Measurements from ENCODE around the gene PLA2G3.

PLA2G3 gene

DNA sequence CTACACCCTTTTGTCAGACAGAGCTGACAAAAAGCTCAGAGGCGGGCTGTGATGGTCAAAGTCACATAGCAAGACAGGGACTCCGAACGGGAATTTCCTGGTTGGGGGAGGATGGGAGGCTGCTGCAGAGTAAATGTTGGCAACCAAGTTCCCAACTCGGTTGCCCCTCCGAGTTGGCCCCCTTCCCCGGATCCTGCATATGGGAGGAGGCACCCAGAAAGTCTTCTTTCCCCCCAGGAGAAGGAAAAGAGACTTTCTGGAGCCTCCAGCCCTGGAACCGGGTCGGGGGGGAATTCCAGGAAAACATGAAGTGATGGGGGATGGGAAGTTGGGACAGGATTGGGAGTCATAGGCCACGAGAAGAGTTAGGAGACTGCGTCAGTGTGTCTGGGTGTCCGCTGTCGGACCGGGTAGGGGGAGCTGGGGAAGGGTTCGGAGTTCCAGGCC lies 33.6 kb downstream of the PLA2G3 start:
- TF ChIP-seq, protein P1, sequence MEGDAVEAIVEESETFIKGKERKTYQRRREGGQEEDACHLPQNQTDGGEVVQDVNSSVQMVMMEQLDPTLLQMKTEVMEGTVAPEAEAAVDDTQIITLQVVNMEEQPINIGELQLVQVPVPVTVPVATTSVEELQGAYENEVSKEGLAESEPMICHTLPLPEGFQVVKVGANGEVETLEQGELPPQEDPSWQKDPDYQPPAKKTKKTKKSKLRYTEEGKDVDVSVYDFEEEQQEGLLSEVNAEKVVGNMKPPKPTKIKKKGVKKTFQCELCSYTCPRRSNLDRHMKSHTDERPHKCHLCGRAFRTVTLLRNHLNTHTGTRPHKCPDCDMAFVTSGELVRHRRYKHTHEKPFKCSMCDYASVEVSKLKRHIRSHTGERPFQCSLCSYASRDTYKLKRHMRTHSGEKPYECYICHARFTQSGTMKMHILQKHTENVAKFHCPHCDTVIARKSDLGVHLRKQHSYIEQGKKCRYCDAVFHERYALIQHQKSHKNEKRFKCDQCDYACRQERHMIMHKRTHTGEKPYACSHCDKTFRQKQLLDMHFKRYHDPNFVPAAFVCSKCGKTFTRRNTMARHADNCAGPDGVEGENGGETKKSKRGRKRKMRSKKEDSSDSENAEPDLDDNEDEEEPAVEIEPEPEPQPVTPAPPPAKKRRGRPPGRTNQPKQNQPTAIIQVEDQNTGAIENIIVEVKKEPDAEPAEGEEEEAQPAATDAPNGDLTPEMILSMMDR (IDR thresholded peaks at IDR 0.05; ENCODE audit: low read depth, low read length), result no peak
- H3K27me3 ChIP-seq (ENCODE audit: insufficient read depth, low read depth, severe bottlenecking), result no peaks in the 10 kb centered on the region
- H3K4me3 ChIP-seq (ENCODE audit: low read depth, low read length), result no peak overlapping the region
- H3K27ac ChIP-seq, result no peak overlapping the region
- H3K36me3 ChIP-seq, result peaks cover 6% of the 10 kb centered on the region
- H3K9me3 ChIP-seq (ENCODE audit: severe bottlenecking), result no peaks in the 10 kb centered on the region
- DNase-seq, result no peak

DNA sequence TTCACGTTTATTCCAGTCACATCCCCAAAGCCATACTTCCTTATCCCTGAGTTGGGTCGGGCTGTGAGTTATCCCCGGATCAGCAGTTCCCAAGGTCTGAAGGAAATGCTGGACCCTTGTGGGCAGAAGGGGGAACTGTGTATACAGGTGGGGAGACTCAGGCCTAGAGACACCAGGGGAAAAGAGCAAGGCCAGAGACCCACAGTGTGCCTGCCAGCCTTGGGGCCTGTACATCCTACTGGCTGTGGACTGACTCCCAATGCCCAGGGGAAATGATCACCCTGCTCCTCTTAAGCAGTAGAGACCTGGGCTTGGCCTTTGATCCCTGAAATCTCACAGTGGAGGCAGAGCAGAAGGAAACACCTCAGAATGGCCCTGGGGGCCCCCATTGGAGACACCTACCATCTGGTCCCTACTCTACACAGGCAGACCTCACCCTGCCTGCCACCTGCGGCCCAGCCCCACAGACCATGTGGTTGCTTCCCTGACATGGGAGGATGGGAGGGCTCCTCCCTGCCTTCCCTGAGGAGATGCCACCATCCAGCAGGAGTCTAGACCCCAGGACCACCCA lies 34.2 kb downstream of the PLA2G3 start:
- Histone ChIP-seq H3K36me3 (peaks cover 8% of the 10 kb centered on the region), H3K4me3 (ENCODE audit: low read depth, low read length) (no peak overlapping the region), H3K27ac (no peak overlapping the region), H3K9me3 (ENCODE audit: severe bottlenecking) (no peaks in the 10 kb centered on the region), H3K27me3 (ENCODE audit: insufficient read depth, low read depth, severe bottlenecking) (no peaks in the 10 kb centered on the region)
- TF ChIP-seq, protein P1 (IDR thresholded peaks at IDR 0.05; ENCODE audit: low read depth, low read length), result no peak
- no peak for DNase-seq

DNA sequence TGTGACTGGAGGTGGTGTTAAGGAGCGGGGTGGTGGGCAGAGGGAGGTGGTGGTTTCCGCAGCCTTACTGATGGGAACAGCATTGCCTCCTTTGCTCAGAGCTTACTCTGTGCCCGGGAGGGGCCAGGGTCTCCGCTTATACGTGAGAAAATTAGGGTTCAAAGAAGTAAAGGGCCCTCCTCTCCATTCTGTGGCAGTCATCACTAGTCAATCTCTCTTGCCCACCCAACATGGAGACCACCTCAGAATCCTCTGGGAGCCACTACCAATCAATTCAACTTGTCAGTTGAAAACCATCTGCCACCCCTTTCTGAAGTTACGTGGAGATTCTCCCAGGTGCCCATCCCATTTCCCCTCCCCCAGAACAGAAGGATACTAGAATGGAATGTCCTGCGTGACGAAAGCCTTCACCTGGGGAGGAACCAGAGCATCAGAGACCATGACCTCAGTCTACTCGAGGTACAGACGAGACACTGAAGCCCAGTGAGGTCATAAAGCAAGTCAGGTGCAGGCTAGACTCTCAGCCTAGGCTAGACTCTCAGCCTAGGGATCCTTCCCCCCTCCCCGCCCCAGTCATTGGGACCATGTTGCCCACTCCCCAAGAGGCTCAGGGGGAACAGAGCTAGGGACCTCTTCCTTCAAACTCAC lies 34.9 kb downstream of the PLA2G3 start:
- DNase-seq, result no peak
- TF ChIP-seq, protein P1 (IDR thresholded peaks at IDR 0.05; ENCODE audit: low read depth, low read length), result no peak
- Histone ChIP-seq H3K4me3 (ENCODE audit: low read depth, low read length) (no peak overlapping the region), H3K9me3 (ENCODE audit: severe bottlenecking) (no peaks in the 10 kb centered on the region), H3K27me3 (ENCODE audit: insufficient read depth, low read depth, severe bottlenecking) (no peaks in the 10 kb centered on the region), H3K36me3 (peaks cover 8% of the 10 kb centered on the region), H3K27ac (no peak overlapping the region)

DNA sequence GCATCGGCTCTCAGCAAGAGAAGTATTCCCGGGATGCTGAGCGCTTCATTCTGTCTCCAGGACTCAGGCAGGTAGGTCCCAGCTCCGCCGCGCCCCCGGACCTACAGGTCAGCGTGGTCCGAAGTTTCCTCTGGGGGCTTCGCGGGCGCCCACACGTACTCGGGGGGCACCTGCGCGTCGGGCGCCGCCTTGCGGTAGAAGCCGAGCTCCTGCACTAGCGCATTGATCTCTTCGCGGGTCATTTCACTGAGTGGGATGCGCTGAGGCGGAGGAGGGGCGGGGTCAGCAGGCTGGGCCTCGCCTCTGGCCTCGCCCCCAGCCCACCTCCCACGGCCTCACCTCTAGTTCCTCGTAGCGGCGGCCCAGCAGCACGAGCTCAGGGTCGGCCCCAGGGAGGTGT lies 35.4 kb downstream of the PLA2G3 start:
- TF ChIP-seq, protein P1 (IDR thresholded peaks at IDR 0.05; ENCODE audit: low read depth, low read length), result no peak
- no peak for DNase-seq

DNA sequence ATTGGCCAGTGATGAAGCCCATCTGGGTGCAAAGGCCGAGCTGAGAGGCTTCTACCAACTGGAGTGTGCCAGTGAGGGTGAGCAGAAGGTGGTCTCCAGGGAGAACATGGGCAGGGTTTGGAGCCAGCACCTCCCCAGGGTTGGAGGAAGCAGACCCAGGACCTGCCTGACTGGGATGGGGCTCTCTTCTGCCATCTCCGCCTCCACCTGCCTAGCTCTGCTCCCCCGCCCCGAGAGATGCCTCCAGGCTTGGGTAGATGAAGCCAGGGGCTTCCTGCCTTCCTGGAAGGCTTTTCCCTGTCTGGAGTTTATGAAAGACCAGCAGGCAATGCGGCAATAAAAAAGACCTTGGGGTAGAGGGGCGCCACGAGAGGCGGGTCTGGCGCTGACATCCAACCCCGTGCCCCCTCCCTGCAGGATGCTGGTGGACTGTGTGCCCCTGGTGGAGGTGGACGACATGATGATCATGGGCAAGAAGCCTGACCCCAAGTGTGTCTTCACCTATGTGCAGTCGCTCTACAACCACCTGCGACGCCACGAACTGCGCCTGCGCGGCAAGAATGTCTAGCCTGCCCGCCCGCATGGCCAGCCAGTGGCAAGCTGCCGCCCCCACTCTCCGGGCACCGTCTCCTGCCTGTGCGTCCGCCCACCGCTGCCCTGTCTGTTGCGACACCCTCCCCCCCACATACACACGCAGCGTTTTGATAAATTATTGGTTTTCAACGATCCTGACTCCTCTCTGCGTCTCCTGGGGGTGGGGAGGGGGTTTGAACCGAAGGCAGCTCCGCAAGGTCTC lies 36.2 kb downstream of the PLA2G3 start:
- DNase-seq, result no peak
- Histone ChIP-seq H3K27me3 (ENCODE audit: insufficient read depth, low read depth, severe bottlenecking) (no peaks in the 10 kb centered on the region), H3K4me3 (ENCODE audit: low read depth, low read length) (no peak overlapping the region), H3K27ac (no peak overlapping the region), H3K9me3 (ENCODE audit: severe bottlenecking) (no peaks in the 10 kb centered on the region), H3K36me3 (peaks cover 15% of the 10 kb centered on the region)
- TF ChIP-seq, protein P1 (IDR thresholded peaks at IDR 0.05; ENCODE audit: low read depth, low read length), result no peak

More for the DNA sequence above, 35.4 kb downstream of the PLA2G3 start:
- H3K27ac ChIP-seq, result no peak overlapping the region
- H3K9me3 ChIP-seq (ENCODE audit: severe bottlenecking), result no peaks in the 10 kb centered on the region
- no peaks in the 10 kb centered on the region for H3K27me3 ChIP-seq (ENCODE audit: insufficient read depth, low read depth, severe bottlenecking)
- H3K4me3 ChIP-seq (ENCODE audit: low read depth, low read length), result no peak overlapping the region
- peaks cover 8% of the 10 kb centered on the region for H3K36me3 ChIP-seq
